ENCODE results near the gene SPACA7. TPM values are rescaled to one million over a fixed set of nuclear protein-coding genes. Genes with fewer than 3 reads are reported as not detected.

SPACA7 gene
- polyA plus RNA-seq, 1 experiment, result not detected

GRCh38 chr13:112445411-112446271 is 69.5 kb downstream of the SPACA7 start:
- DNase-seq (ENCODE audit: low read depth), result no peak
- ChIA-PET CTCF (no interaction called here), POLR2A (no interaction called here)
- Histone ChIP-seq H3K27me3 (ENCODE audit: control insufficient read depth, insufficient read depth, low read length) (no peaks in the 10 kb centered on the region; the same call in 1 of the 2 replicates), H3K36me3 (ENCODE audit: control insufficient read depth, insufficient read depth, low read length) (no peaks in the 10 kb centered on the region), H3K4me3 (ENCODE audit: low read depth, low read length) (no peak overlapping the region)
- TF ChIP-seq, protein P1, sequence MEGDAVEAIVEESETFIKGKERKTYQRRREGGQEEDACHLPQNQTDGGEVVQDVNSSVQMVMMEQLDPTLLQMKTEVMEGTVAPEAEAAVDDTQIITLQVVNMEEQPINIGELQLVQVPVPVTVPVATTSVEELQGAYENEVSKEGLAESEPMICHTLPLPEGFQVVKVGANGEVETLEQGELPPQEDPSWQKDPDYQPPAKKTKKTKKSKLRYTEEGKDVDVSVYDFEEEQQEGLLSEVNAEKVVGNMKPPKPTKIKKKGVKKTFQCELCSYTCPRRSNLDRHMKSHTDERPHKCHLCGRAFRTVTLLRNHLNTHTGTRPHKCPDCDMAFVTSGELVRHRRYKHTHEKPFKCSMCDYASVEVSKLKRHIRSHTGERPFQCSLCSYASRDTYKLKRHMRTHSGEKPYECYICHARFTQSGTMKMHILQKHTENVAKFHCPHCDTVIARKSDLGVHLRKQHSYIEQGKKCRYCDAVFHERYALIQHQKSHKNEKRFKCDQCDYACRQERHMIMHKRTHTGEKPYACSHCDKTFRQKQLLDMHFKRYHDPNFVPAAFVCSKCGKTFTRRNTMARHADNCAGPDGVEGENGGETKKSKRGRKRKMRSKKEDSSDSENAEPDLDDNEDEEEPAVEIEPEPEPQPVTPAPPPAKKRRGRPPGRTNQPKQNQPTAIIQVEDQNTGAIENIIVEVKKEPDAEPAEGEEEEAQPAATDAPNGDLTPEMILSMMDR (IDR thresholded peaks at IDR 0.05; ENCODE audit: insufficient read depth, low read depth, low read length), result no peak

DNA sequence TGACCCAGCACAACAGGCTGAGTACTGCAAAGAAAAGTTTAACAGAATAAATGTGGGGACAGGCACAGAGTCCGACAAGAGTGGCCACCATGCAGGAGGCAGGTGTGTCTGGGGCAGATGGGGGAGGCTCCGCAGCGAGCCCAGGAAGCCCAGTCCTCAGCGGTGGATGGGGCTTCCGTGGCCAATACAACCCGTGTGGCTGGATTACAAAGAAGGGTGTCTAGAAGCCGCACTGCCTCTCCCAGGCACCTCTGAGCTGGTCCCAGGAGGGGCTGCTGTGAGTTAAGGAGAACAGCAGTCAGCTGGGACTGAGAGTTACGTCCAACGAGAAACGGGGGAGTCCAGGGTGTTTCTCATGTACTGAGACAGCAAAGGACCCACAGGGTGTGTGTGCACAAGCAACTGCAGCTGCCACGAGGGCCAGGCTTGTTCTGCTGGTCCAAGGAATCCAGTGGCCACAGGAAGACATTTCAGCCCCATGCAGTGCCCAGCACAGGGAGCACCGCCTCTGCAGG is 70.2 kb downstream of the SPACA7 start:
- no peaks in the 10 kb centered on the region; the same call in 1 of the 2 replicates for H3K27me3 ChIP-seq (ENCODE audit: control insufficient read depth, insufficient read depth, low read length)
- ChIA-PET POLR2A (no interaction called here), CTCF (no interaction called here)
- H3K4me3 ChIP-seq (ENCODE audit: low read depth, low read length), result no peak overlapping the region
- TF ChIP-seq, protein P1 (IDR thresholded peaks at IDR 0.05; ENCODE audit: insufficient read depth, low read depth, low read length), result no peak
- no peak for DNase-seq (ENCODE audit: low read depth)
- no peaks in the 10 kb centered on the region for H3K36me3 ChIP-seq (ENCODE audit: control insufficient read depth, insufficient read depth, low read length)

DNA sequence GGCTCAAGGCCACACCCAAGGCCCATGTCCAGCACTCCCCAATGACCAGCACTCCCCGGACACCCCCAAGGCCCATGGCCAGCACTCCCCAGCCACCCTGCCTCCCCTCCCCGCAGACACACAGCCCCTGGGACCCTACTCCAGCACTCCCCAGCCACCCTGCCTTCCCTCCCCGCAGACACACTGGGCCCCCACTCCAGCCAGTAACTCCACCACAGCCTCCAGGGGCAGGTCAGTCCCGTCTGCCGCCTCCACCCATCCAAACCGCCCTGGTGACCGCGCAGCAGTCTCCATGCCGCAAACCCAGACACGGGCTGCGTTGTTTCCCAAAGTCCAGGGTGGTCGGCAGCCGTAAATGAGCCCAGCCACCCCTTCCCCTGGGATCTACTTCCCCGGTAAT is 70.7 kb downstream of the SPACA7 start:
- Histone ChIP-seq H3K27me3 (ENCODE audit: control insufficient read depth, insufficient read depth, low read length) (no peaks in the 10 kb centered on the region; the same call in 1 of the 2 replicates), H3K4me3 (ENCODE audit: low read depth, low read length) (no peak overlapping the region), H3K36me3 (ENCODE audit: control insufficient read depth, insufficient read depth, low read length) (no peaks in the 10 kb centered on the region)
- CTCF ChIA-PET, result interaction anchor here (1.1 kb wide), 1 partner anchor 161 kb away, joined by 3 read pairs; no protein-coding TSS in a partner anchor
- no peak for DNase-seq (ENCODE audit: low read depth)
- POLR2A ChIA-PET, result no interaction called here
- TF ChIP-seq, protein P1 (IDR thresholded peaks at IDR 0.05; ENCODE audit: insufficient read depth, low read depth, low read length), result no peak

- TF ChIP-seq, protein P1 (IDR thresholded peaks at IDR 0.05; ENCODE audit: insufficient read depth, low read depth, low read length), result no peak
- H3K36me3 ChIP-seq (ENCODE audit: control insufficient read depth, insufficient read depth, low read length), result no peaks in the 10 kb centered on the region
- CTCF ChIA-PET, result interaction anchor here (1.1 kb wide), 1 partner anchor 161 kb away, joined by 3 read pairs; no protein-coding TSS in a partner anchor
- no peaks in the 10 kb centered on the region; the same call in 1 of the 2 replicates for H3K27me3 ChIP-seq (ENCODE audit: control insufficient read depth, insufficient read depth, low read length)
- no peak for DNase-seq (ENCODE audit: low read depth)
- POLR2A ChIA-PET, result no interaction called here
- H3K4me3 ChIP-seq (ENCODE audit: low read depth, low read length), result no peak overlapping the region
These were observed 71.2 kb downstream of the SPACA7 start for GRCh38 chr13:112447306-112447705.

Measured in BJ (cell line).